MM.1S (cell line): ENCODE measurements around the gene CHD9NB.

Source experiments
- DNase-seq: peaks from one replicate; pipeline ENCODE4 v3.0.0-alpha.2; 2015
- H2AFZ ChIP-seq: fragments of 300-600 bp; sonication (generic); 2 replicates; pipeline ENCODE4 v1.6.0; 2016; ENCODE audit warnings: antibody characterized with exemption, low read length
- H3F3A ChIP-seq: fragments of 300-600 bp; sonication (generic); 2 replicates; pipeline ENCODE4 v1.6.1; 2016; ENCODE audit warnings: mild to moderate bottlenecking, antibody characterized with exemption, low read length, moderate library complexity, mixed read lengths; ENCODE audit not compliant: insufficient read depth
- H3K27ac ChIP-seq: fragments of 300-600 bp; sonication (generic); 2 replicates; pipeline ENCODE4 v1.5.1; 2016; ENCODE audit warnings: mild to moderate bottlenecking, low read length
- H3K27me3 ChIP-seq: fragments of 300-600 bp; sonication (generic); replicated peaks from 2 replicates; pipeline ENCODE4 v1.6.0; 2016; ENCODE audit warnings: low read length; ENCODE audit not compliant: insufficient read depth
- H3K36me3 ChIP-seq: fragments of 300-600 bp; sonication (generic); replicated peaks from 2 replicates; pipeline ENCODE4 v1.6.1; 2016; ENCODE audit warnings: mild to moderate bottlenecking, low read length, mixed read lengths; ENCODE audit not compliant: insufficient read depth
- H3K4me1 ChIP-seq: fragments of 300-600 bp; sonication (generic); 2 replicates; pipeline ENCODE4 v1.6.1; 2016; ENCODE audit warnings: low read length, mixed read lengths
- H3K4me2 ChIP-seq: fragments of 300-600 bp; sonication (generic); 2 replicates; pipeline ENCODE4 v1.6.0; 2016; ENCODE audit warnings: low read depth, low read length
- H3K4me3 ChIP-seq: fragments of 300-600 bp; sonication (generic); 2 replicates; pipeline ENCODE4 v1.5.1; 2016; ENCODE audit warnings: low read length, mixed read lengths
- H3K79me2 ChIP-seq: fragments of 300-600 bp; sonication (generic); 2 replicates; pipeline ENCODE4 v1.6.1; 2016; ENCODE audit warnings: mixed run types, low read length, mixed read lengths
- H3K9ac ChIP-seq: fragments of 300-600 bp; sonication (generic); 2 replicates; pipeline ENCODE4 v1.6.1; 2016; ENCODE audit warnings: low read length, mixed read lengths
- H3K9me2 ChIP-seq: fragments of 300-600 bp; sonication (generic); replicated peaks from 2 replicates; pipeline ENCODE4 v1.6.1; 2016; ENCODE audit warnings: mild to moderate bottlenecking, low read length, mixed read lengths; ENCODE audit not compliant: insufficient read depth
- H3K9me3 ChIP-seq: fragments of 300-600 bp; sonication (generic); replicated peaks from 2 replicates; pipeline ENCODE4 v1.6.1; 2016; ENCODE audit warnings: mild to moderate bottlenecking, low read length, mixed read lengths; ENCODE audit not compliant: insufficient read depth
- H4K20me1 ChIP-seq: fragments of 300-600 bp; sonication (generic); 2 replicates; pipeline ENCODE4 v1.6.1; 2016; ENCODE audit warnings: mild to moderate bottlenecking, low read length, moderate library complexity, mixed read lengths; ENCODE audit not compliant: insufficient read depth
- CTCF ChIP-seq: fragments of 300-600 bp; sonication (generic); IDR thresholded peaks from 2 replicates; pipeline ENCODE4 v1.5.1; 2016; ENCODE audit warnings: antibody characterized with exemption, low read length, mixed read lengths
- EZH2 ChIP-seq: fragments of 300-600 bp; sonication (generic); optimal IDR thresholded peaks from 2 replicates; pipeline ENCODE3; 2017; ENCODE audit warnings: low read depth, mild to moderate bottlenecking, antibody characterized with exemption, low read length, mixed read lengths
- EZH2phosphoT487 ChIP-seq: fragments of 300-600 bp; sonication (generic); IDR thresholded peaks from 2 replicates; pipeline ENCODE4 v1.6.1; 2018; ENCODE audit warnings: antibody characterized with exemption, low read length

CHD9NB gene

GRCh38 chr16:53058882-53059281, 6.2 kb upstream of the CHD9NB start:
- no peaks in the 10 kb centered on the region for H3K27me3 ChIP-seq
- peaks cover 19% of the 10 kb centered on the region for H3F3A ChIP-seq
- H2AFZ ChIP-seq: no peak overlapping the region
- H3K4me2 ChIP-seq: no peak overlapping the region
- H3K9ac ChIP-seq: no peak overlapping the region
- no peaks in the 10 kb centered on the region for H4K20me1 ChIP-seq
- no peak overlapping the region for H3K4me3 ChIP-seq
- no peak for TF ChIP-seq CTCF
- no peak for TF ChIP-seq EZH2phosphoT487
- no peak for TF ChIP-seq EZH2
- peaks cover 20% of the 10 kb centered on the region; the same call in 1 of the 2 replicates for H3K4me1 ChIP-seq
- peaks cover 70% of the 10 kb centered on the region for H3K79me2 ChIP-seq
- H3K9me2 ChIP-seq: no peaks in the 10 kb centered on the region
- no peaks in the 10 kb centered on the region for H3K36me3 ChIP-seq
- H3K27ac ChIP-seq: no peak overlapping the region
- no peak for DNase-seq
- H3K9me3 ChIP-seq: no peaks in the 10 kb centered on the region

- peaks cover 19% of the 10 kb centered on the region for H3F3A ChIP-seq
- H2AFZ ChIP-seq: no peak overlapping the region
- no peaks in the 10 kb centered on the region for H3K27me3 ChIP-seq
- peaks cover 66% of the 10 kb centered on the region for H3K79me2 ChIP-seq
- no peak overlapping the region for H3K9ac ChIP-seq
- H3K4me1 ChIP-seq: peaks cover 20% of the 10 kb centered on the region; the same call in 1 of the 2 replicates
- H3K27ac ChIP-seq: no peak overlapping the region
- TF ChIP-seq EZH2 (no peak), CTCF (no peak), EZH2phosphoT487 (no peak)
- no peaks in the 10 kb centered on the region for H3K9me3 ChIP-seq
- no peak overlapping the region for H3K4me2 ChIP-seq
- H3K9me2 ChIP-seq: no peaks in the 10 kb centered on the region
- no peaks in the 10 kb centered on the region for H4K20me1 ChIP-seq
- no peaks in the 10 kb centered on the region for H3K36me3 ChIP-seq
- H3K4me3 ChIP-seq: no peak overlapping the region
- no peak for DNase-seq
Observed at GRCh38 chr16:53058441-53058840, 5.7 kb upstream of the CHD9NB start.

- TF ChIP-seq EZH2phosphoT487 (no peak), EZH2 (no peak), CTCF (no peak)
- Histone ChIP-seq H3K9me2 (no peaks in the 10 kb centered on the region), H3K4me2 (no peak overlapping the region), H3K36me3 (no peaks in the 10 kb centered on the region), H3F3A (peaks cover 19% of the 10 kb centered on the region), H3K27ac (no peak overlapping the region), H3K27me3 (no peaks in the 10 kb centered on the region), H3K4me1 (peaks cover 25% of the 10 kb centered on the region), H3K79me2 (peaks cover 62% of the 10 kb centered on the region), H2AFZ (no peak overlapping the region), H4K20me1 (no peaks in the 10 kb centered on the region), H3K4me3 (no peak overlapping the region), H3K9ac (no peak overlapping the region), H3K9me3 (no peaks in the 10 kb centered on the region)
- no peak for DNase-seq
Observed at GRCh38 chr16:53057658-53058057, 5.0 kb upstream of the CHD9NB start.
